K562 (cell line): ENCODE measurements around the gene HCFC1R1. TPM values are rescaled to one million over a fixed set of nuclear protein-coding genes. Genes with fewer than 3 reads are reported as not detected.
A peak's percentile ranks its signal among the peaks of the same experiment; 100 is the strongest.

Experiments used
- ATAC-seq: fragments of 200-7000 bp; cut with Tn5 transposase; 3 replicates; pipeline ENCODE4 v1.9.1; 2020; ENCODE audit warnings: moderate library complexity
- BruUV-seq: library from RNA; stranded (reverse); fragments of 400-500 nt; replicated peaks from 2 replicates; lab custom pipeline; 2021; lab: Mats Ljungman, UMichigan
- CTCF ChIA-PET: fragments of 300-600 bp; formaldehyde crosslinking; extraction: SDS; loops from one replicate; lab custom pipeline; 2021; ENCODE audit warnings: low intra/inter-chr PET ratio; lab: Yijun Ruan, JAX
- POLR2A ChIA-PET: fragments of 300-600, 350-650 bp; sonication (Branson Sonifier 250); formaldehyde crosslinking; extraction: SDS; loops from one replicate; lab custom pipeline; 2021; ENCODE audit warnings: antibody characterized with exemption, inconsistent platforms; lab: Yijun Ruan, JAX
- DNase-seq, 4 experiments: peaks; one replicate each; pipeline versions ENCODE4 v3.0.0 to v3.0.0-alpha.2; 2011 to 2018; ENCODE audit warnings: low spot score in 3 of 4, mixed read lengths in 3 of 4; ENCODE audit errors: extremely low read depth in 1 of 4
- FAIRE-seq: peaks from 2 replicates; lab custom pipeline; 2011; peaks lifted over from hg19 to GRCh38; lab: Jason Lieb, UNC
- H2AFZ ChIP-seq: 2 replicates; pipeline ENCODE4 v1.6.0; 2011; ENCODE audit warnings: low read depth, low read length, control low read depth, inconsistent platforms
- H3K27ac ChIP-seq: fragments of 200-600 bp; 3 replicates; pipeline ENCODE4 v1.8.0; 2011; ENCODE audit warnings: low read depth, mild to moderate bottlenecking, control low read depth, inconsistent platforms, low read length, moderate library complexity, mixed read lengths; ENCODE audit errors: extremely low read depth
- H3K27me3 ChIP-seq, 2 experiments: fragments of 300-600 bp in 1 of 2; 2 replicates in 1 of 2; 3 replicates in 1 of 2; pipeline versions ENCODE4 v1.6.0 to v1.8.0; 2011; ENCODE audit warnings: inconsistent platforms in 2 of 2, low read length in 2 of 2, mild to moderate bottlenecking in 1 of 2, mixed read lengths in 1 of 2, moderate library complexity in 1 of 2; ENCODE audit not compliant: control insufficient read depth in 2 of 2, insufficient read depth in 2 of 2
- H3K36me3 ChIP-seq: fragments of 300-600 bp; 3 replicates; pipeline ENCODE4 v1.8.0; 2011; ENCODE audit warnings: mild to moderate bottlenecking, low read length, inconsistent platforms; ENCODE audit not compliant: control insufficient read depth, insufficient read depth
- H3K4me1 ChIP-seq, 2 experiments: fragments of 200-600 bp in 1 of 2; replicated peaks in 1 of 2; 2 replicates in 1 of 2; 3 replicates in 1 of 2; pipeline versions ENCODE4 v1.5.1 to v1.8.0; 2011; ENCODE audit warnings: inconsistent platforms in 2 of 2, low read length in 2 of 2, mild to moderate bottlenecking in 1 of 2, mixed read lengths in 1 of 2, moderate library complexity in 1 of 2; ENCODE audit not compliant: control insufficient read depth in 2 of 2, insufficient read depth in 2 of 2
- H3K4me2 ChIP-seq: 2 replicates; pipeline ENCODE4 v1.6.1; 2011; ENCODE audit warnings: low read length, control low read depth, inconsistent platforms, mixed read lengths; ENCODE audit not compliant: insufficient read depth
- H3K4me3 ChIP-seq: fragments of 200-600 bp; sonication (generic), shearing (Covaris generic); 2 replicates; pipeline ENCODE4 v1.5.1; 2016; ENCODE audit warnings: control low read depth, inconsistent platforms
- H3K79me2 ChIP-seq: fragments of 200-600 bp; 3 replicates; pipeline ENCODE4 v1.8.0; 2011; ENCODE audit warnings: low read length, inconsistent platforms; ENCODE audit not compliant: control insufficient read depth, insufficient read depth
- H3K9ac ChIP-seq, 2 experiments: 2 replicates each; pipeline versions ENCODE4 v1.6.0 to v1.6.1; 2011; ENCODE audit warnings: low read depth in 2 of 2, low read length in 2 of 2, control low read depth in 1 of 2, inconsistent platforms in 1 of 2, mild to moderate bottlenecking in 1 of 2, mixed read lengths in 1 of 2; ENCODE audit not compliant: insufficient read depth in 1 of 2
- H3K9me1 ChIP-seq: one replicate; pipeline ENCODE4 v1.6.0; 2011; ENCODE audit warnings: inconsistent platforms, mild to moderate bottlenecking, low read length, moderate library complexity; ENCODE audit not compliant: control insufficient read depth, insufficient read depth
- H3K9me3 ChIP-seq: replicated peaks from 2 replicates; pipeline ENCODE4 v1.5.1; 2011; ENCODE audit warnings: low read depth, low read length, inconsistent platforms; ENCODE audit not compliant: control insufficient read depth, insufficient read depth
- H4K20me1 ChIP-seq: replicated peaks from 2 replicates; pipeline ENCODE4 v1.6.1; 2011; ENCODE audit warnings: low read length, inconsistent platforms, mixed read lengths; ENCODE audit not compliant: control insufficient read depth, insufficient read depth
- E2F1 ChIP-seq: sonication (generic); formaldehyde crosslinking; IDR thresholded peaks from 2 replicates; pipeline ENCODE4 v1.8.1; 2023; ENCODE audit warnings: mild to moderate bottlenecking, missing genetic modification reagents, moderate library complexity
- EZH2 ChIP-seq: IDR thresholded peaks from 2 replicates; pipeline ENCODE4 v1.6.1; 2012; ENCODE audit warnings: low read depth, mild to moderate bottlenecking, inconsistent platforms, low read length, borderline replicate concordance
- KLF6 ChIP-seq: fragments of 250-450 bp; sonication (Bioruptor Pico); IDR thresholded peaks from 2 replicates; pipeline ENCODE4 v1.4.0; 2020; ENCODE audit warnings: mild to moderate bottlenecking, moderate library complexity, borderline replicate concordance
- MAX ChIP-seq: sonication (generic); formaldehyde crosslinking; IDR thresholded peaks from 2 replicates; pipeline ENCODE4 v1.9.0; 2022; ENCODE audit warnings: mild to moderate bottlenecking, missing genetic modification reagents
- PCBP1 ChIP-seq: fragments of 200-400 bp; formaldehyde crosslinking; IDR thresholded peaks from 2 replicates; pipeline ENCODE4 v1.6.1; 2018; ENCODE audit warnings: mild to moderate bottlenecking, low read depth, low read length; ENCODE audit not compliant: poor library complexity, severe bottlenecking
- PML ChIP-seq: IDR thresholded peaks from 2 replicates; pipeline ENCODE4 v1.6.1; 2012; ENCODE audit warnings: low read length, inconsistent platforms
- ZBTB7A ChIP-seq: IDR thresholded peaks from 2 replicates; pipeline ENCODE4 v1.6.1; 2011; ENCODE audit warnings: low read depth, mild to moderate bottlenecking, low read length, moderate library complexity, borderline replicate concordance; ENCODE audit not compliant: control insufficient read depth
- WGBS: fragments of 100-300 bp; shearing (Covaris generic); methylation state at CpG from one replicate; pipeline ENCODE4 v1.1.6; 2016; ENCODE audit warnings: low coverage, mixed read lengths; ENCODE audit not compliant: insufficient coverage; ENCODE audit errors: missing lambda C conversion rate; 5-methylcytosine and 5-hydroxymethylcytosine counted together
- in situ Hi-C: fragments of 300-500 bp; cut with MboI; formaldehyde crosslinking; loops from 4 replicates; pipeline ENCODE4 v1.15.0; 2018; ENCODE audit warnings: inconsistent platforms, mixed read lengths
- intact Hi-C: fragments of 100-400 bp; cut with micrococcal nuclease; formaldehyde crosslinking; loops from 2 replicates; pipeline ENCODE4 v1.14.2; 2022
- polyA plus RNA-seq, 8 experiments: library from polyadenylated mRNA; depleted of rRNA in 4 of 8; stranded (reverse) in 5 of 8; unstranded in 3 of 8; fragments of >200 nt; fragmentation: Nextera tagmentation in 2 of 8; fragmentation: Illumina TruSeq in 1 of 8; extraction: Ambion mirVana in 2 of 8; extraction: Trizol in 1 of 8; gene quantifications; 2 replicates each; pipeline versions ENCODE4 v1.2.1 to v1.2.3, GENCODE V29; 2011 to 2014; ENCODE audit warnings: inconsistent platforms in 1 of 8, missing spikeins in 1 of 8
- total RNA-seq, 7 experiments: library from RNA; depleted of rRNA in 6 of 7; stranded (reverse); fragments of >200 nt in 6 of 7; fragmentation: Illumina TruSeq in 2 of 7; extraction: Trizol in 2 of 7; gene quantifications; 2 replicates each; pipeline versions ENCODE4 v1.2.1 to v1.2.3, GENCODE V29; 2011 to 2021; ENCODE audit warnings: low replicate concordance in 1 of 7
- TF ChIP-seq, protein P1 (sequence below): fragments of 250-450 bp; sonication (Bioruptor Pico); IDR thresholded peaks from 2 replicates; pipeline ENCODE4 v1.8.0; 2021; ENCODE audit warnings: mild to moderate bottlenecking, moderate library complexity
- TF ChIP-seq, protein P2 (sequence below): fragments of 450-650 bp; IDR thresholded peaks from 2 replicates; pipeline ENCODE4 v1.6.1; 2018; ENCODE audit not compliant: partially characterized antibody
- TF ChIP-seq, protein P3 (sequence below): sonication (generic); formaldehyde crosslinking; IDR thresholded peaks from 2 replicates; pipeline ENCODE4 v1.8.0; 2022; ENCODE audit warnings: missing genetic modification reagents, mild to moderate bottlenecking, moderate library complexity, borderline replicate concordance

The HCFC1R1 gene
- total and polyA plus RNA-seq, 9 of the 15 experiments (the other 6 are each of a cell fraction or from before 2014, with no cell fraction given): 2.2 to 29.0 (median 11.2) TPM

DNA sequence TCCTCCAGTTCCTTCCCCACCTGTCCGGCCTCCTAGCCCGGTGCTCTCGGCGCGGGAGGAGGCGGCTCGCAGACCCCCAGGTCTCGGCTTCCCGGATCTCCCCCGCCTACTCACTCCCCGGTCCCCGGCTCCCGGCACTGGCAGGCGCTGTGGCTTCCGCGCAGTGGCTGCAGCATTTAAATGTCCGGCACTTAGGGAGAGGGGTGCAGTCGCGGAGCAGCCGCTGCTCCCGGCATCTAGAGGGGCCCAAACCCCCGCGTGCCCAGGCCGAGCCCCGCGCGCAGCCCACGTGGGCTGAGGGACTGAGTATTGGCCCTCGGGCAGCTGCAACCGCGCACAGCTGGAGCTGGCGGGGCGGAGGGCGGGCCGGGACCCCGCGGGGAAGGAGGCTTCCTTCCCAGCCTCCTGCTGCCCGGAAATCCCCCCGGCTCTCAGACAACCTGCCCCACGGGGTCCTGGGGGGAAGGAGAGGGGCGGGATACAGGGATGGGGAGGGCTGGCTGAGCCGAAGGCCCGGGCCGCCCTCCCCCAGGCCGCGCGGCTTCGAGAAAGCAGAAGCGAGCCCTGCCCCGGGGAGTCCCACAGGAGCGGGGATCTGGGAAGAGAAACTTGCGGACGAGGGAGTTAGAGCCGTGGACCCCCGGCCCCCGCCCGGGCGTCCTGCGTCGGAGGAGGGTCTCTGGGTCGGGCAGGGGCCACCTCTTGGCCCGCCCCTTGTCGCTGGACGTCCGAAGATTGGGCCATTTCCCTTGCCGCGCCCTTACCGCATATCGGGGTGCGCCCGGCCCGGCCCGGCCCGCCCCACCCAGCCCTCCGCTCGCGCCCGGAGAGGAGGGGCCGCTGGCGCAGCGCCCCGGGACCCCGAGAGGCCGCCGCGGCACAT, 22.3 kb upstream of the HCFC1R1 start, which contains the start of gene MMP25:
Gene MMP25, plus strand, starts transcription at position 804 of the 883 bp plus-strand sequence. CDS start 357 bp downstream, outside the sequence.
- intact Hi-C loops (no loop called here), in situ Hi-C loops (no loop called here)
- no peak within 1 kb of the TSS for H2AFZ ChIP-seq
- CTCF ChIA-PET: no interaction called here
- peak in 3 of 4 experiments; percentile 33 to 56 (median 50) for DNase-seq
- FAIRE-seq: no peak
- H3K36me3 ChIP-seq: no peaks in the 10 kb centered on the region
- no peaks in the 10 kb centered on the region for H3K9me3 ChIP-seq
- H4K20me1 ChIP-seq: no peaks in the 10 kb centered on the region; the same call in 1 of the 2 replicates
- H3K9ac ChIP-seq: peak within 1 kb of the TSS in 1 of 2 experiments; percentile 80; a peak in 2 of 4 replicates
- WGBS: 2% methylated on average over 26 of the region's 86 CpGs
- H3K4me3 ChIP-seq: peak within 1 kb of the TSS; percentile 16; the same call in 1 of the 2 replicates
- no peak within 1 kb of the TSS for H3K27ac ChIP-seq
- H3K9me1 ChIP-seq: no peaks in the 10 kb centered on the region
- H3K4me2 ChIP-seq: peak within 1 kb of the TSS; percentile 8; the same call in 1 of the 2 replicates
- ATAC-seq: peak; percentile 55
- H3K27me3 ChIP-seq: peaks cover 21 to 60% of the 10 kb centered on the region in 2 experiments; a peak in 4 of 5 replicates
- POLR2A ChIA-PET: interaction anchor here (0.6 to 2.6 kb wide), 4 partner anchors 11 to 104 kb away, joined by 3 to 7 read pairs (median 4); no protein-coding TSS in a partner anchor
- H3K79me2 ChIP-seq: no peaks in the 10 kb centered on the region
- peaks cover 3 to 26% of the 10 kb centered on the region in 2 experiments; a peak in 3 of 5 replicates for H3K4me1 ChIP-seq
- no TSS peak for BruUV-seq
- peak; percentile 77 for TF ChIP-seq PCBP1
- TF ChIP-seq, protein P1, sequence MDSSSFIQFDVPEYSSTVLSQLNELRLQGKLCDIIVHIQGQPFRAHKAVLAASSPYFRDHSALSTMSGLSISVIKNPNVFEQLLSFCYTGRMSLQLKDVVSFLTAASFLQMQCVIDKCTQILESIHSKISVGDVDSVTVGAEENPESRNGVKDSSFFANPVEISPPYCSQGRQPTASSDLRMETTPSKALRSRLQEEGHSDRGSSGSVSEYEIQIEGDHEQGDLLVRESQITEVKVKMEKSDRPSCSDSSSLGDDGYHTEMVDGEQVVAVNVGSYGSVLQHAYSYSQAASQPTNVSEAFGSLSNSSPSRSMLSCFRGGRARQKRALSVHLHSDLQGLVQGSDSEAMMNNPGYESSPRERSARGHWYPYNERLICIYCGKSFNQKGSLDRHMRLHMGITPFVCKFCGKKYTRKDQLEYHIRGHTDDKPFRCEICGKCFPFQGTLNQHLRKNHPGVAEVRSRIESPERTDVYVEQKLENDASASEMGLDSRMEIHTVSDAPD (CRISPR knock-in tag): no peak
- TF ChIP-seq, protein P2, sequence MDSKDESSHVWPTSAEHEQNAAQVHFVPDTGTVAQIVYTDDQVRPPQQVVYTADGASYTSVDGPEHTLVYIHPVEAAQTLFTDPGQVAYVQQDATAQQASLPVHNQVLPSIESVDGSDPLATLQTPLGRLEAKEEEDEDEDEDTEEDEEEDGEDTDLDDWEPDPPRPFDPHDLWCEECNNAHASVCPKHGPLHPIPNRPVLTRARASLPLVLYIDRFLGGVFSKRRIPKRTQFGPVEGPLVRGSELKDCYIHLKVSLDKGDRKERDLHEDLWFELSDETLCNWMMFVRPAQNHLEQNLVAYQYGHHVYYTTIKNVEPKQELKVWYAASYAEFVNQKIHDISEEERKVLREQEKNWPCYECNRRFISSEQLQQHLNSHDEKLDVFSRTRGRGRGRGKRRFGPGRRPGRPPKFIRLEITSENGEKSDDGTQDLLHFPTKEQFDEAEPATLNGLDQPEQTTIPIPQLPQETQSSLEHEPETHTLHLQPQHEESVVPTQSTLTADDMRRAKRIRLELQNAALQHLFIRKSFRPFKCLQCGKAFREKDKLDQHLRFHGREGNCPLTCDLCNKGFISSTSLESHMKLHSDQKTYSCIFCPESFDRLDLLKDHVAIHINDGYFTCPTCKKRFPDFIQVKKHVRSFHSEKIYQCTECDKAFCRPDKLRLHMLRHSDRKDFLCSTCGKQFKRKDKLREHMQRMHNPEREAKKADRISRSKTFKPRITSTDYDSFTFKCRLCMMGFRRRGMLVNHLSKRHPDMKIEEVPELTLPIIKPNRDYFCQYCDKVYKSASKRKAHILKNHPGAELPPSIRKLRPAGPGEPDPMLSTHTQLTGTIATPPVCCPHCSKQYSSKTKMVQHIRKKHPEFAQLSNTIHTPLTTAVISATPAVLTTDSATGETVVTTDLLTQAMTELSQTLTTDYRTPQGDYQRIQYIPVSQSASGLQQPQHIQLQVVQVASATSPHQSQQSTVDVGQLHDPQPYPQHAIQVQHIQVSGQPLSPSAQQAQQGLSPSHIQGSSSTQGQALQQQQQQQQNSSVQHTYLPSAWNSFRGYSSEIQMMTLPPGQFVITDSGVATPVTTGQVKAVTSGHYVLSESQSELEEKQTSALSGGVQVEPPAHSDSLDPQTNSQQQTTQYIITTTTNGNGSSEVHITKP: peak; percentile 39
- TF ChIP-seq ZBTB7A: peak; percentile 15; the same call in 1 of the 2 replicates
- 0 out of 2 replicates have a peak, but pooled peaks have one; percentile 60 for TF ChIP-seq EZH2
- TF ChIP-seq MAX (CRISPR knock-in tag): peak; percentile 35; the same call in 1 of the 2 replicates
- no peak for TF ChIP-seq KLF6 (CRISPR knock-in tag)
- no peak for TF ChIP-seq E2F1 (CRISPR knock-in tag)
- no peak for TF ChIP-seq PML
- TF ChIP-seq, protein P3, sequence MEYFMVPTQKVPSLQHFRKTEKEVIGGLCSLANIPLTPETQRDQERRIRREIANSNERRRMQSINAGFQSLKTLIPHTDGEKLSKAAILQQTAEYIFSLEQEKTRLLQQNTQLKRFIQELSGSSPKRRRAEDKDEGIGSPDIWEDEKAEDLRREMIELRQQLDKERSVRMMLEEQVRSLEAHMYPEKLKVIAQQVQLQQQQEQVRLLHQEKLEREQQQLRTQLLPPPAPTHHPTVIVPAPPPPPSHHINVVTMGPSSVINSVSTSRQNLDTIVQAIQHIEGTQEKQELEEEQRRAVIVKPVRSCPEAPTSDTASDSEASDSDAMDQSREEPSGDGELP (CRISPR knock-in tag): peak; percentile 62
